ENCODE measurements around the gene FAM107B. TPM values are rescaled to one million over a fixed set of nuclear protein-coding genes. Genes with fewer than 3 reads are reported as not detected.

FAM107B gene
- total RNA-seq, 1 experiment from 2014 or later, result 144 TPM

GRCh38 chr10:14806318-14806717, 31.6 kb upstream of the FAM107B start:
- no peaks in the 10 kb centered on the region for H3K9me2 ChIP-seq (ENCODE audit: insufficient read depth)
- no peak for DNase-seq
- no peaks in the 10 kb centered on the region for H3K9me3 ChIP-seq (ENCODE audit: insufficient read depth, low read depth)
- no peaks in the 10 kb centered on the region; the same call in 1 of the 2 replicates for H3K4me1 ChIP-seq (replicated peaks; ENCODE audit: insufficient read depth)
- H3K36me3 ChIP-seq (ENCODE audit: low read depth), result no peaks in the 10 kb centered on the region
- ChIA-PET CTCF (no interaction called here), POLR2A (ENCODE audit: unreplicated experiment) (no interaction called here)
- H4K20me1 ChIP-seq (ENCODE audit: insufficient read depth), result no peaks in the 10 kb centered on the region
- no peak overlapping the region for H2AFZ ChIP-seq
- no peaks in the 10 kb centered on the region for H3F3A ChIP-seq (ENCODE audit: insufficient read depth, low read depth)
- BruUV-seq (replicated peaks), result no TSS peak
- H3K4me2 ChIP-seq, result no peak overlapping the region
- TF ChIP-seq EZH2 (IDR thresholded peaks at IDR 0.05; ENCODE audit: low read depth) (no peak), CTCF (conservative IDR thresholded peaks at IDR 0.05) (no peak)
- no peaks in the 10 kb centered on the region for H3K79me2 ChIP-seq (ENCODE audit: low read depth)
- no peak overlapping the region for H3K4me3 ChIP-seq
- H3K27ac ChIP-seq, result no peak overlapping the region
- intact Hi-C loops (cut with micrococcal nuclease; ENCODE audit: unreplicated experiment), result no loop called here
- no peaks in the 10 kb centered on the region for H3K27me3 ChIP-seq (ENCODE audit: insufficient read depth, low read depth)

- BruUV-seq (replicated peaks), result no TSS peak
- H3F3A ChIP-seq (ENCODE audit: insufficient read depth, low read depth), result no peaks in the 10 kb centered on the region
Measured at GRCh38 chr10:14803827-14804226, 29.1 kb upstream of the FAM107B start.

GRCh38 chr10:14801723-14802122, 27.0 kb upstream of the FAM107B start:
- H3K9me2 ChIP-seq (ENCODE audit: insufficient read depth), result no peaks in the 10 kb centered on the region
- CTCF ChIA-PET, result no interaction called here
- no peak overlapping the region for H3K27ac ChIP-seq
- H3K9me3 ChIP-seq (ENCODE audit: insufficient read depth, low read depth), result no peaks in the 10 kb centered on the region
- no peak overlapping the region for H2AFZ ChIP-seq
- no peaks in the 10 kb centered on the region for H3K79me2 ChIP-seq (ENCODE audit: low read depth)
- no peak overlapping the region for H3K4me3 ChIP-seq
- no peaks in the 10 kb centered on the region for H3K36me3 ChIP-seq (ENCODE audit: low read depth)
- no peaks in the 10 kb centered on the region for H4K20me1 ChIP-seq (ENCODE audit: insufficient read depth)
- TF ChIP-seq CTCF (conservative IDR thresholded peaks at IDR 0.05), result no peak
- TF ChIP-seq EZH2 (IDR thresholded peaks at IDR 0.05; ENCODE audit: low read depth), result no peak
- BruUV-seq (replicated peaks), result no TSS peak
- H3K4me1 ChIP-seq (replicated peaks; ENCODE audit: insufficient read depth), result no peaks in the 10 kb centered on the region
- H3K27me3 ChIP-seq (ENCODE audit: insufficient read depth, low read depth), result no peaks in the 10 kb centered on the region
- no peaks in the 10 kb centered on the region for H3F3A ChIP-seq (ENCODE audit: insufficient read depth, low read depth)
- POLR2A ChIA-PET (ENCODE audit: unreplicated experiment), result interaction anchor here (0.6 kb wide), 1 partner anchor 320 kb away, joined by 5 read pairs; no protein-coding TSS in a partner anchor
- no peak overlapping the region for H3K4me2 ChIP-seq
- DNase-seq, result no peak
- intact Hi-C loops (cut with micrococcal nuclease; ENCODE audit: unreplicated experiment), result no loop called here

More at GRCh38 chr10:14803827-14804226, 29.1 kb upstream of the FAM107B start:
- no peaks in the 10 kb centered on the region for H3K79me2 ChIP-seq (ENCODE audit: low read depth)
- no peak for DNase-seq
- H3K9me2 ChIP-seq (ENCODE audit: insufficient read depth), result no peaks in the 10 kb centered on the region
- H3K27me3 ChIP-seq (ENCODE audit: insufficient read depth, low read depth), result no peaks in the 10 kb centered on the region
- intact Hi-C loops (cut with micrococcal nuclease; ENCODE audit: unreplicated experiment), result no loop called here
- H3K36me3 ChIP-seq (ENCODE audit: low read depth), result no peaks in the 10 kb centered on the region
- CTCF ChIA-PET, result no interaction called here
- H3K4me1 ChIP-seq (replicated peaks; ENCODE audit: insufficient read depth), result no peaks in the 10 kb centered on the region
- TF ChIP-seq CTCF (conservative IDR thresholded peaks at IDR 0.05), result no peak
- no peak for TF ChIP-seq EZH2 (IDR thresholded peaks at IDR 0.05; ENCODE audit: low read depth)
- H3K4me2 ChIP-seq, result no peak overlapping the region
- no peak overlapping the region for H2AFZ ChIP-seq
- H3K9me3 ChIP-seq (ENCODE audit: insufficient read depth, low read depth), result no peaks in the 10 kb centered on the region
- H3K27ac ChIP-seq, result no peak overlapping the region
- POLR2A ChIA-PET (ENCODE audit: unreplicated experiment), result no interaction called here
- no peaks in the 10 kb centered on the region for H4K20me1 ChIP-seq (ENCODE audit: insufficient read depth)
- H3K4me3 ChIP-seq, result no peak overlapping the region

All from PC-9 (cell line).